ENCODE data around the gene ASPDH.

ASPDH gene

DNA sequence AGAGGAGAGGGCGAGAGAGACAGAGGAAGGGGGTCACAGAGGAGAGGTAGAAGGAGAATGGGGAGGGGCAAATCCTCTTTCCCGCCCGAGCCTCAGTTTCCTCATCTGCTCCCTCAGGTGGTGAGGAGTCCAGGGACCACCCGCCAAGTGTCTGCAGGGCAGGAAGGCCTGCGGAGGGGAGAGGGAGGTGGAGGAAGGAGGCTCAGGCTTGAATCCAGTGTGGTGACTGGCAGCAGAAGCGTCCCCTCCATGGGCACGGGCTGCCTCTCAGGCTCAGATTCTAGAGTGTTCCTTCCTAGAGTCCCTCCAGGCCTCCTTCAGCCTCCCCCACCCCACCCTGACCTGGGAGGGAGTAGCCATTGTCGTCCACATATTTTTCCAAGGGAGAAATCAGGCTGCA, 20.5 kb downstream of the ASPDH start:
- H3K27ac ChIP-seq (ENCODE audit: low read depth, low read length), result no peak overlapping the region
- H3K4me3 ChIP-seq (ENCODE audit: low read depth, low read length), result no peak overlapping the region
- H3K4me1 ChIP-seq (ENCODE audit: control insufficient read depth, insufficient read depth, low read length), result no peaks in the 10 kb centered on the region
- no peak overlapping the region for H3K9ac ChIP-seq (ENCODE audit: low read depth, low read length)
- peaks cover 84% of the 10 kb centered on the region for H3K27me3 ChIP-seq (ENCODE audit: control insufficient read depth, insufficient read depth, low read length)
- H3K36me3 ChIP-seq (ENCODE audit: control insufficient read depth, insufficient read depth, low read length), result no peaks in the 10 kb centered on the region
- H3K9me3 ChIP-seq (ENCODE audit: control insufficient read depth, insufficient read depth, low read length), result no peaks in the 10 kb centered on the region

DNA sequence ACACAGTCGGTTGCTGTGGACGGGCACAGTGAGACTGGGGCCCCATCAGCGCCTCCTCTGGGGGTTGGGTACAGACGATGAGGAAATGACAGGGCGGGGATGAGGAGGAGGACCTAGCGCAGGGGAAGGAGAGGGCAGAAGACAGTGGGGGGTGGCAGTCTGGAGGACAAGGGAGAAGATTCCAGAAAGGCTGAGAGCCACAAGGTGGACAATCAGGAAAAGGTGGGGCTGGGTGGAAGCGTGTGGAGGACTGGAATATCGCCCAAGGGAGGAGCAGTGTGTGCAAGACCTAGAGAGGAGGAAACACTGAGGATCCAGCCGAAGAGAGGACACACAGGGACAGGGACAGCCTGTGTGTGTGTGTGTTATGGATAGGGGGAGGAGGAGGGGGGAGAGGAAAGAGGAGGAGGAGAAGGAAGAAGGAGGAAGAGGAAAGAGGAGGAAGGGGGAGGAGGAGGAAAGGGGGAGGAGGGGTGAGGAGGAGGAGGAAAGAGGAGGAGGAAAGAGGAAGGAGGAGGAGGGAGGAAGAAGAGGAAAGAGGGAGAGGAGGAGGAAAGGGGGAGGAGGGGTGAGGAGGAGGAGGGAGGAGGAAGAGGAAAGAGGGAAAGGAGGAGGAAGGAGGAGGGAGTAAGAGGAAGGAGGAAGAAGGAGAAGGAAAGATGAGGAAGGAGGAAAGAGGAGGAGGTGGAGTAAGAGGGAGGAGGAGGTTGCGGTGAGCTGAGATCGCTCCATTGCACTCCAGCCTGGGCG, 21.2 kb downstream of the ASPDH start:
- H3K9me3 ChIP-seq (ENCODE audit: control insufficient read depth, insufficient read depth, low read length), result no peaks in the 10 kb centered on the region
- no peak overlapping the region for H3K4me3 ChIP-seq (ENCODE audit: low read depth, low read length)
- no peak overlapping the region for H3K9ac ChIP-seq (ENCODE audit: low read depth, low read length)
- H3K36me3 ChIP-seq (ENCODE audit: control insufficient read depth, insufficient read depth, low read length), result no peaks in the 10 kb centered on the region
- no peaks in the 10 kb centered on the region for H3K4me1 ChIP-seq (ENCODE audit: control insufficient read depth, insufficient read depth, low read length)
- H3K27ac ChIP-seq (ENCODE audit: low read depth, low read length), result no peak overlapping the region
- H3K27me3 ChIP-seq (ENCODE audit: control insufficient read depth, insufficient read depth, low read length), result peaks cover 81% of the 10 kb centered on the region

DNA sequence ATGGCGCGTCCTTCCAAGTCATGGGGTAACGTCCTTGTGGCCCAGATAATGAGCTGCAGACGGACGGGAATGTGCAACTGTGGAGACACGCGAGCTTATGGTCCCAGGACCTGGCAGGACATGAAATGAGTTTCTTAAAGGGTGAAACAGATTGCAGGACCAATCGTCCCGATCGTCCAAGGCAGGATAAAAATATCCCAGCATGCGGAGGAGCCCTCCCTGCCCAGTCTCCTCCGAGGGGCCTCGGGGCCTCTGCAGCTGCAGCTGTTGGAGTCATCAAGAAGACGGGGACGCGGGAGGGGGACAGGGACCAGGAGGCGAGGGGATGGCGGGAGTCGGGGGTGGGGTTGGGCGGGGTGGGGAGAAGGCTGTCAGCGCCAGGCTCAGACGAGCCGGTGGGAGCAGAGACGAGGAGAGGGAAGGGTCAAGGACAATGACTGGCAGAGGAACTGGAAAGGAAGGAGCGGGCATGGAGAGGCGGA, 22.7 kb downstream of the ASPDH start:
- H3K4me3 ChIP-seq (ENCODE audit: low read depth, low read length), result no peak overlapping the region
- no peak overlapping the region for H3K9ac ChIP-seq (ENCODE audit: low read depth, low read length)
- no peaks in the 10 kb centered on the region for H3K4me1 ChIP-seq (ENCODE audit: control insufficient read depth, insufficient read depth, low read length)
- no peaks in the 10 kb centered on the region for H3K36me3 ChIP-seq (ENCODE audit: control insufficient read depth, insufficient read depth, low read length)
- peaks cover 75% of the 10 kb centered on the region for H3K27me3 ChIP-seq (ENCODE audit: control insufficient read depth, insufficient read depth, low read length)
- peaks cover 7% of the 10 kb centered on the region for H3K9me3 ChIP-seq (ENCODE audit: control insufficient read depth, insufficient read depth, low read length)
- H3K27ac ChIP-seq (ENCODE audit: low read depth, low read length), result no peak overlapping the region

DNA sequence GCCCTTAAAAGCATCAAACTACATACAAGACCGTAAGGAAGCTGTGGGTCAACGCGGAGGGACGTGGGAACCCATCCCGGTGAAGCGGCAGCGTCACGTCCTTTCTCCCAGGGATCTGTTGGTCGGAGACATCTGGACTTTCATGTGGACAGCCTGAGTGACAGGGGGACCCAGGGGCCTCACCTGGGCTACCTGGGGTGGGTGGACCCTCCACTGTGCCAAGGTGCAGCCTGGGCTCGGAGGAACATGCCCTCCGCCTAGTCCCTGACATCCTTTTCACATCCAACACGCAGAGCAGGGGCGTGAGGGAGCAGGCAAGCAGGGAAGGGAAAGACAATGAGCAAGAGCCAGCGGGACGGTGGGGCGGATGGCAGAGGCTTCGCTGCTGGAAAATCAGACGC, 23.3 kb downstream of the ASPDH start:
- Histone ChIP-seq H3K9ac (ENCODE audit: low read depth, low read length) (no peak overlapping the region), H3K4me1 (ENCODE audit: control insufficient read depth, insufficient read depth, low read length) (no peaks in the 10 kb centered on the region), H3K27me3 (ENCODE audit: control insufficient read depth, insufficient read depth, low read length) (peaks cover 74% of the 10 kb centered on the region), H3K9me3 (ENCODE audit: control insufficient read depth, insufficient read depth, low read length) (peaks cover 13% of the 10 kb centered on the region), H3K36me3 (ENCODE audit: control insufficient read depth, insufficient read depth, low read length) (no peaks in the 10 kb centered on the region), H3K4me3 (ENCODE audit: low read depth, low read length) (no peak overlapping the region), H3K27ac (ENCODE audit: low read depth, low read length) (no peak overlapping the region)

- H3K4me1 ChIP-seq (ENCODE audit: control insufficient read depth, insufficient read depth, low read length), result no peaks in the 10 kb centered on the region
- no peak overlapping the region for H3K4me3 ChIP-seq (ENCODE audit: low read depth, low read length)
- no peak overlapping the region for H3K9ac ChIP-seq (ENCODE audit: low read depth, low read length)
- H3K27ac ChIP-seq (ENCODE audit: low read depth, low read length), result no peak overlapping the region
- peaks cover 14% of the 10 kb centered on the region for H3K9me3 ChIP-seq (ENCODE audit: control insufficient read depth, insufficient read depth, low read length)
- H3K27me3 ChIP-seq (ENCODE audit: control insufficient read depth, insufficient read depth, low read length), result peaks cover 65% of the 10 kb centered on the region
- H3K36me3 ChIP-seq (ENCODE audit: control insufficient read depth, insufficient read depth, low read length), result no peaks in the 10 kb centered on the region
These were observed 24.2 kb downstream of the ASPDH start for GRCh38 chr19:50489461-50490011.

DNA sequence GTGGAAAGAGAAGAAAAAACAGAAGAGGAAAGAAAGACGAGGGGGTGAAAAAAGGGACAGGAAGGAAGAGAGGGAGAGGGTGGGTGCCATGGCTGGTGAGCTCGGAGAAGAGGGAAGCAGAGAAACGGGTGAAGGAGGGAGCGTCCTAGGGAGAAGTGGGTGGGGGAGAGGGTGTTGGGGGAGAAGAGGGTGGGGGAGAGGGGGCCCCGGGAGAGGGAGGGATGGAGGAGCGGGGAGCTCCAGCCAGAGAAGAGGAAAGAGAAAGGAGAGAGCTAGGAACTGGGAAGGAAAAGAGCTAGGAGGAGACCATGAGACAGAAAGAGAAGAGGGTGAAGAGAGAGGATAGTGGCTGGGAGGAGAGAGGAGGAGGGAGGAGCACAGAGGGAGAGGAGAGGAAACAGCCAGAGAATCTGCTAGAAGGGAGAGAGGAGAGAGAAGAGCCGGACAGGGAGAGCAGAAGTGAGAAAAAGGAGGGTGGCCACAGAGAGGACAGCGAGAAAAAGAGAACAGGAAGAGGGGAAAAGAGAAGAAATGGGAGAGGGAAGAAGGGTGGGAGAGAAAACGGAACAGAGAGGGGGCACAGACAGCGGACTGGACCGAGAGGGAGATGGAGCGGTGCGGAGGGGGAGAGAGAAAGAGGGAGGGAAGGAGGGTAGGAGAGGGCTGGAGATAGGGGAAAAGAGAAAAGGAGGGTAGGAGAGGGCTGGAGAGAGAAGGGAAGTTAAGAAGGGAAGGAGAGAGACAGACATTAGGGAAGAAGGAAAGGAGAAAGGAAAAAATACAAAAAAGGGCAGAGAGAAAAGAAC, 25.1 kb downstream of the ASPDH start:
- Histone ChIP-seq H3K9me3 (ENCODE audit: control insufficient read depth, insufficient read depth, low read length) (peaks cover 14% of the 10 kb centered on the region), H3K9ac (ENCODE audit: low read depth, low read length) (no peak overlapping the region), H3K4me1 (ENCODE audit: control insufficient read depth, insufficient read depth, low read length) (no peaks in the 10 kb centered on the region), H3K27me3 (ENCODE audit: control insufficient read depth, insufficient read depth, low read length) (peaks cover 58% of the 10 kb centered on the region), H3K27ac (ENCODE audit: low read depth, low read length) (no peak overlapping the region), H3K36me3 (ENCODE audit: control insufficient read depth, insufficient read depth, low read length) (no peaks in the 10 kb centered on the region), H3K4me3 (ENCODE audit: low read depth, low read length) (no peak overlapping the region)

GRCh38 chr19:50486823-50487515, 26.7 kb downstream of the ASPDH start:
- H3K27ac ChIP-seq (ENCODE audit: low read depth, low read length), result no peak overlapping the region
- peaks cover 6% of the 10 kb centered on the region; the same call in 1 of the 2 replicates for H3K36me3 ChIP-seq (ENCODE audit: control insufficient read depth, insufficient read depth, low read length)
- peaks cover 14% of the 10 kb centered on the region for H3K9me3 ChIP-seq (ENCODE audit: control insufficient read depth, insufficient read depth, low read length)
- H3K4me1 ChIP-seq (ENCODE audit: control insufficient read depth, insufficient read depth, low read length), result no peaks in the 10 kb centered on the region
- H3K27me3 ChIP-seq (ENCODE audit: control insufficient read depth, insufficient read depth, low read length), result peaks cover 41% of the 10 kb centered on the region
- no peak overlapping the region for H3K4me3 ChIP-seq (ENCODE audit: low read depth, low read length)
- no peak overlapping the region for H3K9ac ChIP-seq (ENCODE audit: low read depth, low read length)

DNA sequence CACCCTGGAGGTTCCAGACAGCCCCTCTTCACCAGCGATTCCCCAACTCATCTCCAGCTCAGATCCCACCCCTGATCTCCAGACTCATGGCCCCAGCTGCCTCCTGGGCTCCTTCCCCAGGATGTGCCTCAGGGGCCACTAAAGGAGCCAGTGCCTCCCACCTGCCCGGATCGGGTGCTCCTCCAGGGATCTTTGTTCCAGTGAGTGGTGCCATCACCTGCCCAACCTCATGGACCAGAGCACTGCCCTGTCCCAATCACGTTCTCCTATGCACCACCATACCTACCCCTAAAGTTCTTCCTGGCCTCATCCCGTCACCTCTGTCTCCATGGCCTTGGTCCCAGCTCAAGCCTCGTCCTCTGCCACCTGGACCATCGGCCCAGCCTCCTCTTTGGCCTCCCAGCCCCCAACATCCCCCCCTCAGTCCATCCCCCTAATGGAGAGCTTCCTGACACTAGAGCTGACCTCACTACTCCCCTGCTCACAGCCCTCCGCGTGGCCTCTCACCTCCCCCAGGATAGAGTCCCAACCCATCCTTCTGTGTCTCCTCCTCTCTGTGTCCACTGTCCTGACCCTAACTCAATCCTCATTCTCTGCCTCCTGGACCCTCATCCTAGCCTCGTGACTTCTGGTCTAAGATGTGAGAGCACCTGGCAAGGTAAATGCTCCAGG, 28.3 kb downstream of the ASPDH start:
- H3K4me3 ChIP-seq (ENCODE audit: low read depth, low read length), result no peak overlapping the region
- peaks cover 27% of the 10 kb centered on the region for H3K27me3 ChIP-seq (ENCODE audit: control insufficient read depth, insufficient read depth, low read length)
- no peak overlapping the region for H3K27ac ChIP-seq (ENCODE audit: low read depth, low read length)
- no peaks in the 10 kb centered on the region for H3K4me1 ChIP-seq (ENCODE audit: control insufficient read depth, insufficient read depth, low read length)
- H3K36me3 ChIP-seq (ENCODE audit: control insufficient read depth, insufficient read depth, low read length), result peaks cover 20% of the 10 kb centered on the region
- H3K9ac ChIP-seq (ENCODE audit: low read depth, low read length), result no peak overlapping the region
- peaks cover 14% of the 10 kb centered on the region for H3K9me3 ChIP-seq (ENCODE audit: control insufficient read depth, insufficient read depth, low read length)

DNA sequence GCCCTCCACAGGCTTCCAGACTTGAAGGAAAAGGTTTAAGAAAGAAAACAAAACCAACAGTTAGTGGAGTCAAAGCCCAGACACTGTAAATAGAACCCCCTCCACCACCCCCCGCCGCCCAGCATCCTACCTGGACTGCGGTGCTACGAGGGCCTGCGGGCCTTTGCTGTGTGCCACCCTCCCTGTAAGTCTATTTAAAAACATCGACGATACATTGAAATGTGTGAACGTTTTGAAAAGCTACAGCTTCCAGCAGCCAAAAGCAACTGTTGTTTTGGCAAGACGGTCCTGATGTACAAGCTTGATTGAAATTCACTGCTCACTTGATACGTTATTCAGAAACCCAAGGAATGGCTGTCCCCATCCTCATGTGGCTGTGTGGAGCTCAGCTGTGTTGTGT, 30.8 kb downstream of the ASPDH start:
- Histone ChIP-seq H3K36me3 (ENCODE audit: control insufficient read depth, insufficient read depth, low read length) (peaks cover 39% of the 10 kb centered on the region), H3K9ac (ENCODE audit: low read depth, low read length) (no peak overlapping the region), H3K4me1 (ENCODE audit: control insufficient read depth, insufficient read depth, low read length) (no peaks in the 10 kb centered on the region), H3K9me3 (ENCODE audit: control insufficient read depth, insufficient read depth, low read length) (peaks cover 19% of the 10 kb centered on the region), H3K27me3 (ENCODE audit: control insufficient read depth, insufficient read depth, low read length) (peaks cover 9% of the 10 kb centered on the region; the same call in 1 of the 2 replicates), H3K4me3 (ENCODE audit: low read depth, low read length) (no peak overlapping the region), H3K27ac (ENCODE audit: low read depth, low read length) (no peak overlapping the region)

DNA sequence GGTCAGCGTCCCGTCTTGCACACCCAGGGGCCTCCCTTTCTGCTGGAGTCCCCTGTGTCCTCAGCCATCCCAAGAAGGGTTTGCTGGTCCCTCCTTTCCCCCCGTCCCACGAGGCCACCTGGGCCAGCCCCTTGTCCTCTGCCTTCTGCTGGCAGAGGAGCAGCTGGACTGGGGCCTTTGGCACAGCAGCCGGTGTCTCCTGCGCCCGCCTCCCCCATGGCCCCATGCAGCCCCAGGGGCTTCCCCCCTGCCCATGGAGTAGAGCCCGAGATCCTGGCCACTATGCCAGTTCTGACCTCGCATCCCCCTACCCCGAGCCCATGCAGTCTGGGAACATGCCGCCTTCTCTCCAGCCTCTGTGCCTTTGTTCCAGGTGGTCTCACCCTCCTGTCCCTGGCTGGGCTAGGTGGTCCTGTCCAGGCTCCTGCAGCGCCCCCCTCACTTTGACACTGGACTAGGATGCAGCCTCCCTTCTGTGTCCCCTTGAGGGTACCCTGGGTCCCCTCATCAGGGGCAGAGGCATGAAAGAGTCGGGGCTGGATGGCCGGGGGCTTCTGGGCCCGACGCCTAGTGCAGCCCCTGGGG, 31.4 kb downstream of the ASPDH start:
- H3K9ac ChIP-seq (ENCODE audit: low read depth, low read length), result no peak overlapping the region
- H3K36me3 ChIP-seq (ENCODE audit: control insufficient read depth, insufficient read depth, low read length), result peaks cover 42% of the 10 kb centered on the region
- H3K27me3 ChIP-seq (ENCODE audit: control insufficient read depth, insufficient read depth, low read length), result peaks cover 3% of the 10 kb centered on the region; the same call in 1 of the 2 replicates
- no peak overlapping the region for H3K4me3 ChIP-seq (ENCODE audit: low read depth, low read length)
- H3K27ac ChIP-seq (ENCODE audit: low read depth, low read length), result no peak overlapping the region
- H3K9me3 ChIP-seq (ENCODE audit: control insufficient read depth, insufficient read depth, low read length), result peaks cover 19% of the 10 kb centered on the region
- H3K4me1 ChIP-seq (ENCODE audit: control insufficient read depth, insufficient read depth, low read length), result no peaks in the 10 kb centered on the region

All from HUES48 (cell line).